Upper lobe of left lung (tissue), 6 donors: ENCODE data around the gene MIER3. TPM values are rescaled to one million over a fixed set of nuclear protein-coding genes. Genes with fewer than 3 reads are reported as not detected.
A peak's percentile ranks its signal among the peaks of the same experiment; 100 is the strongest.

Experiments used
- ATAC-seq, 2 donors: fragments of 200-7000 bp; cut with Tn5 transposase; one replicate each; pipeline ENCODE4 v1.9.1; 2022; ENCODE audit warnings: mild to moderate bottlenecking in 2 of 2, moderate library complexity in 2 of 2; ENCODE audit not compliant: low FRiP score in 2 of 2
- DNase-seq, 2 donors: peaks; one replicate each; pipeline ENCODE4 v3.0.0-alpha.2; 2019 to 2020
- H3K27ac ChIP-seq, 4 donors: fragments of 200-600 bp; sonication (generic); one replicate each; pipeline ENCODE4 v1.5.1; 2016 to 2019
- H3K27me3 ChIP-seq, 4 donors: fragments of 200-600 bp; sonication (generic); one replicate each; pipeline ENCODE4 v1.5.1; 2017 to 2019
- H3K36me3 ChIP-seq, 4 donors: fragments of 200-600 bp; sonication (generic); one replicate each; pipeline ENCODE4 v1.5.1; 2016 to 2019
- H3K4me1 ChIP-seq, 4 donors: fragments of 200-600 bp; sonication (generic); one replicate each; pipeline ENCODE4 v1.5.1; 2018 to 2019
- H3K4me3 ChIP-seq, 4 donors: fragments of 200-600 bp; sonication (generic); one replicate each; pipeline ENCODE4 v1.5.1; 2017 to 2019; ENCODE audit warnings: mild to moderate bottlenecking in 2 of 4, moderate library complexity in 1 of 4
- H3K9me3 ChIP-seq, 4 donors: fragments of 200-600 bp; sonication (generic); one replicate each; pipeline ENCODE4 v1.5.1; 2018 to 2019
- EP300 ChIP-seq, 4 donors: sonication (generic); formaldehyde crosslinking; IDR thresholded peaks; one replicate each; pipeline ENCODE4 v1.5.1; 2017; ENCODE audit warnings: antibody characterized with exemption in 4 of 4, control low read depth in 2 of 4
- POLR2A ChIP-seq, 4 donors: fragments of 450-650 bp; IDR thresholded peaks; one replicate each; pipeline ENCODE4 v1.5.1; 2016 to 2017; ENCODE audit warnings: antibody characterized with exemption in 4 of 4, mild to moderate bottlenecking in 2 of 4
- POLR2AphosphoS5 ChIP-seq, 2 donors: sonication (generic); formaldehyde crosslinking; IDR thresholded peaks; one replicate each; pipeline ENCODE4 v1.5.1; 2017; ENCODE audit warnings: antibody characterized with exemption in 2 of 2
- WGBS, 2 donors: methylation state at CpG; one replicate each; pipeline ENCODE4 v1.1.5; 2017 to 2018; 5-methylcytosine and 5-hydroxymethylcytosine counted together
- total RNA-seq, 6 donors: library from RNA; depleted of rRNA in 4 of 6; stranded (reverse); fragments of >200 nt in 4 of 6; gene quantifications; one replicate each; pipeline versions ENCODE4 v1.1.0 to v1.2.1, GENCODE V29; 2016 to 2021
- TF ChIP-seq, protein P1 (sequence below), 6 experiments: fragments of 450-650 bp in 4 of 6; fragments of 200-600 bp in 2 of 6; sonication (generic) in 2 of 6; IDR thresholded peaks; one replicate each; pipeline ENCODE4 v1.5.1; 2016 to 2019; ENCODE audit warnings: antibody characterized with exemption in 6 of 6
- donor health status: DM: no; HTN: no; CAD: no; lungs with moderate emphysema.
- donor health status: DM: no; HTN: yes; CAD: no; lungs with severe emphysema.

MIER3 gene, protein sequence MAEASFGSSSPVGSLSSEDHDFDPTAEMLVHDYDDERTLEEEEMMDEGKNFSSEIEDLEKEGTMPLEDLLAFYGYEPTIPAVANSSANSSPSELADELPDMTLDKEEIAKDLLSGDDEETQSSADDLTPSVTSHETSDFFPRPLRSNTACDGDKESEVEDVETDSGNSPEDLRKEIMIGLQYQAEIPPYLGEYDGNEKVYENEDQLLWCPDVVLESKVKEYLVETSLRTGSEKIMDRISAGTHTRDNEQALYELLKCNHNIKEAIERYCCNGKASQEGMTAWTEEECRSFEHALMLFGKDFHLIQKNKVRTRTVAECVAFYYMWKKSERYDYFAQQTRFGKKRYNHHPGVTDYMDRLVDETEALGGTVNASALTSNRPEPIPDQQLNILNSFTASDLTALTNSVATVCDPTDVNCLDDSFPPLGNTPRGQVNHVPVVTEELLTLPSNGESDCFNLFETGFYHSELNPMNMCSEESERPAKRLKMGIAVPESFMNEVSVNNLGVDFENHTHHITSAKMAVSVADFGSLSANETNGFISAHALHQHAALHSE
- 10 to 100 TPM; 11.3 to 20.5 (median 12.6) TPM for total RNA-seq

DNA sequence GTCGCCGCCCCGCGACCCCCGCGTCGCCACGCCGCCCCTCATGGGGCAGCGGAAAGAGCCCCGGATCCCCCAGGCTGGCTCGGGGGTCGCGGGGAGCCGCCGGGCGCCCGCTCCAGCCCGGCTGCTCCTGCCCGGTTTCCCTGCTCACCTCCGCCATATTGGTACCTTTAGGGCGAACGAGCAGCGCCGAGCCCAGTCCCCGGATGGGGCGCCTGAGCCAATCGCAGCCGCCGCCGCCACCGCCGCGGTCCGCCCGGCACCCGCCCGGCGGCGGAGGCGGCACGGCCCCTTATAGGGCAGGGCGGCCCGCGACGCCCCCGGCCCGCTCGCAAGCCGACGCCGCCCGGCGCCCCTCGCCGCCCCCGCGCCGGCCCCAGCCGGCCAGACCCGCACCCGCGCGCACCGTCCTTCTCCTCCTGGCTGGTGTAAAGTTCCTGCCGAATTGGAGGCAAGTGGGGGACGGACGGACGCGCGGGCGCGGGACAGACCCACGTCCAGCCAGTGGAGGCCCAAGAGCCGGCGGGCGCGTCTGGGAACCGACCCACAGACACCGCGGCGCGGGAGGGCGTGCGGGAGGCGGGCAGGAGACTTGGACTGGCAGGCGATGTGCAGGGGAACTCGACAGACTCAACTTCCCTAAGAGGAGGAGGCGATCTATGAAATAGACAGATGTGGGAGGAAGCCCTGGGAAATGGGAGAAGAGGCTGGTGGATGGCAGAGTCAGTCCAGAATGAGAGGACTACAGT, at the start of gene MIER3:
TSS of gene MIER3 (minus strand) at position 178 of the 746 bp plus-strand sequence. CDS start at position 157, 21 bp downstream.
- DNase-seq (peak; percentile 76 to 97), ATAC-seq (peak; percentile 92 to 97)
- WGBS, 2 donors, result 0% methylated on average over 22 to 24 of the region's 89 CpGs
- H3K27ac ChIP-seq, result peak within 1 kb of the TSS; percentile 83 to 94 (median 84)
- H3K4me3 ChIP-seq, result peak within 1 kb of the TSS; percentile 69 to 98 (median 90)
- TF ChIP-seq EP300 (IDR thresholded peaks at IDR 0.05) (no peak), POLR2A (IDR thresholded peaks at IDR 0.05) (peak in 2 of 4 donors; percentile 23 to 52), POLR2AphosphoS5 (IDR thresholded peaks at IDR 0.05) (no peak)
- TF ChIP-seq, protein P1, sequence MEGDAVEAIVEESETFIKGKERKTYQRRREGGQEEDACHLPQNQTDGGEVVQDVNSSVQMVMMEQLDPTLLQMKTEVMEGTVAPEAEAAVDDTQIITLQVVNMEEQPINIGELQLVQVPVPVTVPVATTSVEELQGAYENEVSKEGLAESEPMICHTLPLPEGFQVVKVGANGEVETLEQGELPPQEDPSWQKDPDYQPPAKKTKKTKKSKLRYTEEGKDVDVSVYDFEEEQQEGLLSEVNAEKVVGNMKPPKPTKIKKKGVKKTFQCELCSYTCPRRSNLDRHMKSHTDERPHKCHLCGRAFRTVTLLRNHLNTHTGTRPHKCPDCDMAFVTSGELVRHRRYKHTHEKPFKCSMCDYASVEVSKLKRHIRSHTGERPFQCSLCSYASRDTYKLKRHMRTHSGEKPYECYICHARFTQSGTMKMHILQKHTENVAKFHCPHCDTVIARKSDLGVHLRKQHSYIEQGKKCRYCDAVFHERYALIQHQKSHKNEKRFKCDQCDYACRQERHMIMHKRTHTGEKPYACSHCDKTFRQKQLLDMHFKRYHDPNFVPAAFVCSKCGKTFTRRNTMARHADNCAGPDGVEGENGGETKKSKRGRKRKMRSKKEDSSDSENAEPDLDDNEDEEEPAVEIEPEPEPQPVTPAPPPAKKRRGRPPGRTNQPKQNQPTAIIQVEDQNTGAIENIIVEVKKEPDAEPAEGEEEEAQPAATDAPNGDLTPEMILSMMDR (IDR thresholded peaks at IDR 0.05), result peak in 1 of 6 experiments; percentile 3
- no peaks in the 10 kb centered on the region for H3K27me3 ChIP-seq
- peaks cover 0 to 7% (median 0%) of the 10 kb centered on the region in 4 donors for H3K36me3 ChIP-seq
- no peaks in the 10 kb centered on the region for H3K9me3 ChIP-seq
- H3K4me1 ChIP-seq, result peaks cover 4 to 16% (median 9%) of the 10 kb centered on the region in 4 donors

DNA sequence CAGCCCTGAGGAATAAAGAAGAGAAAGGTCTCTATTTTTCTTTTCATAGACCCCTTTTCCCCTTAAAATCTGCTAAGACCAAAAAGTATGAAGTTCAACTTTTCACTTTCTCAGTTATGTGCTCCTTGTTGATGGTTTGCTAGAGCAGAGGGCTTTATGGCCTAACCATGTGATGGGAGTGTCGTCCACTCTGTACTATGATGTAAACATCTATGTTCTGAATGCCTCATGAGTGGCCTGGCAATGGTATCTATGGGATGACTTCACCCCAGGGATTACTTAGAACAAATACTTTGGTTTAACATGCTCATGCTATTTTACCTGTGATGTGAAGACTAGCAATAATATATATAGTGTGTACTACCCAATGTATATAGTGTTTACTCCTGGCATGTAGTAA, 43.7 kb upstream of the MIER3 start:
- H3K27ac ChIP-seq, result no peak overlapping the region
- no peaks in the 10 kb centered on the region for H3K9me3 ChIP-seq
- TF ChIP-seq POLR2A (IDR thresholded peaks at IDR 0.05), result no peak
- no peak for TF ChIP-seq EP300 (IDR thresholded peaks at IDR 0.05)
- TF ChIP-seq POLR2AphosphoS5 (IDR thresholded peaks at IDR 0.05), result no peak
- TF ChIP-seq, protein P1 (IDR thresholded peaks at IDR 0.05), result no peak
- WGBS, 2 donors, result 60 to 75% methylated on average over 1 of the region's 1 CpG
- H3K27me3 ChIP-seq, result no peaks in the 10 kb centered on the region
- DNase-seq, result no peak
- H3K4me3 ChIP-seq, result no peak overlapping the region
- no peaks in the 10 kb centered on the region for H3K36me3 ChIP-seq
- no peaks in the 10 kb centered on the region for H3K4me1 ChIP-seq
- no peak for ATAC-seq

DNA sequence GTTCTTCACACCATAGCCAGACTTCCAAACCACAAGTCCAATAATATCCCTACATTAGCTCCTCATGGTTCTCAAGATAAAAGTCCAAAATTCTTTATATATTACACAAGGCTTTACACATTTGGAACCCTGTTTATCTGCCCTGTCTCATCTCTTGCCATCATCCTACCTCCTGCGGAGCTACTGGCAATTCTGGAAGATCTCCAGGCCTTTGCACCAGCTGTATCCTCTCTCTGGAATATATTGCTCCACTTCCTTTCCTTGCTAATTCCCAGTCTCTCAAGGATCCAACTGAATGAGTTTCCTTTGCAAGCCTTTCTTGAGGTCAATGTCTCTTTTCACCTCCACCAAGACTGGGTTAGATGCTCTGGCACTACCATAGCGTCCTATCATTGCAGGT, 41.3 kb upstream of the MIER3 start:
- H3K4me1 ChIP-seq, result no peaks in the 10 kb centered on the region
- H3K9me3 ChIP-seq, result no peaks in the 10 kb centered on the region
- no peak overlapping the region for H3K4me3 ChIP-seq
- H3K27ac ChIP-seq, result no peak overlapping the region
- 61 to 70% methylated on average over 2 of the region's 2 CpGs for WGBS, 2 donors
- no peak for DNase-seq
- no peak for TF ChIP-seq EP300 (IDR thresholded peaks at IDR 0.05)
- TF ChIP-seq POLR2AphosphoS5 (IDR thresholded peaks at IDR 0.05), result no peak
- TF ChIP-seq, protein P1 (IDR thresholded peaks at IDR 0.05), result no peak
- TF ChIP-seq POLR2A (IDR thresholded peaks at IDR 0.05), result no peak
- no peak for ATAC-seq
- H3K36me3 ChIP-seq, result no peaks in the 10 kb centered on the region
- no peaks in the 10 kb centered on the region for H3K27me3 ChIP-seq

DNA sequence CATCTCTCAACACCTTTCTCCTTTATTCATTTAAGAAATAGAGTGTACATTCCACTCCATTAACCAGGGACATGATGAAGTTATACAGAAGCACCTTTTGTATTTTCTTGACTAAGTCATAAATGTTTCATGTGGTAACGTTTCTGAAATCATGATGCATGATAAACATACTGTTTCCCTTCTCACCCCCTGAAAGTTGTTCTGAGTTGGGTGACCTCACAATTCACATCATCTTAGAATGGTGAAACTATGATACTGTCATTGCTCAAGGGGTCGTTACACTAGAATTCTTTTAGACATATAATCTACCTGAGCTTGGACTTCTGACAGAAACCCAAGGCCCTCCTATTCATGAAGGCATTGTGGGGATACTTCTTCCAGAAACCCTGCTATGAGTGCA, 37.8 kb upstream of the MIER3 start:
- Histone ChIP-seq H3K4me3 (no peak overlapping the region), H3K4me1 (no peaks in the 10 kb centered on the region), H3K27ac (no peak overlapping the region), H3K9me3 (no peaks in the 10 kb centered on the region), H3K27me3 (no peaks in the 10 kb centered on the region), H3K36me3 (no peaks in the 10 kb centered on the region)
- TF ChIP-seq EP300 (IDR thresholded peaks at IDR 0.05) (no peak), POLR2AphosphoS5 (IDR thresholded peaks at IDR 0.05) (no peak), POLR2A (IDR thresholded peaks at IDR 0.05) (no peak)
- TF ChIP-seq, protein P1 (IDR thresholded peaks at IDR 0.05), result no peak
- no peak for ATAC-seq
- no peak for DNase-seq
- WGBS, 2 donors, result 67 to 71% methylated on average over 2 of the region's 2 CpGs
